SK-N-SH treated with all-trans-retinoic acid at 6 μM for 48 hours (cell line): ENCODE results near the gene CFAP100.

Source experiments
- ATAC-seq: fragments of 200-7000 bp; cut with Tn5 transposase; 3 replicates; pipeline ENCODE4 v1.9.1; 2020; ENCODE audit warnings: mild to moderate bottlenecking, moderate library complexity
- ARNTL ChIP-seq: fragments of 450-650 bp; formaldehyde crosslinking; IDR thresholded peaks from 2 replicates; pipeline ENCODE4 v1.5.0; 2020; ENCODE audit warnings: low read depth, mild to moderate bottlenecking, moderate library complexity, borderline replicate concordance
- BACH2 ChIP-seq: fragments of 250-450 bp; sonication (Bioruptor Pico); IDR thresholded peaks from 2 replicates; pipeline ENCODE4 v1.9.0; 2021; ENCODE audit warnings: mild to moderate bottlenecking, borderline replicate concordance
- CSDC2 ChIP-seq: fragments of 250-450 bp; sonication (Bioruptor Pico); IDR thresholded peaks from 2 replicates; pipeline ENCODE4 v1.5.0; 2020; ENCODE audit warnings: mild to moderate bottlenecking, moderate library complexity
- ESRRG ChIP-seq: fragments of 250-450 bp; sonication (Bioruptor Pico); IDR thresholded peaks from 2 replicates; pipeline ENCODE4 v1.6.1; 2021; ENCODE audit warnings: mild to moderate bottlenecking
- GLIS3 ChIP-seq: fragments of 250-450 bp; sonication (Bioruptor Pico); IDR thresholded peaks from 2 replicates; pipeline ENCODE4 v1.5.0; 2020; ENCODE audit warnings: mild to moderate bottlenecking, moderate library complexity
- ISL1 ChIP-seq: fragments of 250-450 bp; sonication (Bioruptor Pico); IDR thresholded peaks from 2 replicates; pipeline ENCODE4 v2.1.2; 2022; ENCODE audit warnings: mild to moderate bottlenecking, moderate library complexity
- OSR1 ChIP-seq: fragments of 250-450 bp; sonication (Bioruptor Pico); IDR thresholded peaks from 2 replicates; pipeline ENCODE4 v1.8.0; 2022; ENCODE audit warnings: moderate library complexity, mild to moderate bottlenecking, inconsistent platforms
- PPARA ChIP-seq: fragments of 250-450 bp; sonication (Bioruptor Pico); IDR thresholded peaks from 2 replicates; pipeline ENCODE4 v1.5.0; 2020; ENCODE audit warnings: mild to moderate bottlenecking, borderline replicate concordance
- RARB ChIP-seq: fragments of 250-450 bp; sonication (Bioruptor Pico); IDR thresholded peaks from 2 replicates; pipeline ENCODE4 v1.8.0; 2021; ENCODE audit warnings: mild to moderate bottlenecking, moderate library complexity
- SNAI2 ChIP-seq: fragments of 250-450 bp; sonication (Bioruptor Pico); IDR thresholded peaks from 2 replicates; pipeline ENCODE4 v1.5.0; 2020; ENCODE audit warnings: mild to moderate bottlenecking, moderate library complexity
- TCF4 ChIP-seq: fragments of 250-450 bp; sonication (Bioruptor Pico); IDR thresholded peaks from 2 replicates; pipeline ENCODE4 v1.8.0; 2021; ENCODE audit warnings: mild to moderate bottlenecking, moderate library complexity, borderline replicate concordance
- ZFP3 ChIP-seq: fragments of 250-450 bp; sonication (Bioruptor Pico); IDR thresholded peaks from 2 replicates; pipeline ENCODE4 v1.5.0; 2020; ENCODE audit warnings: mild to moderate bottlenecking, moderate library complexity
- ZNF565 ChIP-seq: fragments of 450-650 bp; formaldehyde crosslinking; conservative IDR thresholded peaks from 2 replicates; pipeline ENCODE4 v1.5.0; 2020; ENCODE audit warnings: low read depth, mild to moderate bottlenecking, moderate library complexity
- ZNF70 ChIP-seq: fragments of 450-650 bp; formaldehyde crosslinking; IDR thresholded peaks from 2 replicates; pipeline ENCODE4 v1.5.0; 2020; ENCODE audit warnings: mild to moderate bottlenecking, moderate library complexity
- ZNF8 ChIP-seq: fragments of 450-650 bp; formaldehyde crosslinking; IDR thresholded peaks from 2 replicates; pipeline ENCODE4 v1.5.0; 2020; ENCODE audit warnings: mild to moderate bottlenecking, moderate library complexity
- TF ChIP-seq, protein P1 (sequence below): fragments of 250-450 bp; sonication (Bioruptor Pico); IDR thresholded peaks from 2 replicates; pipeline ENCODE4 v1.5.0; 2020; ENCODE audit warnings: mild to moderate bottlenecking, moderate library complexity
- TF ChIP-seq, protein P2 (sequence below): fragments of 250-450 bp; sonication (Bioruptor Pico); IDR thresholded peaks from 2 replicates; pipeline ENCODE4 v1.8.0; 2020; ENCODE audit warnings: mild to moderate bottlenecking, moderate library complexity, borderline replicate concordance
- TF ChIP-seq, protein P3 (sequence below): fragments of 250-450 bp; sonication (Bioruptor Pico); IDR thresholded peaks from 2 replicates; pipeline ENCODE4 v1.5.1; 2020; ENCODE audit warnings: low read depth, mild to moderate bottlenecking, moderate library complexity
- TF ChIP-seq, protein P4 (sequence below): fragments of 250-450 bp; sonication (Bioruptor Pico); IDR thresholded peaks from 2 replicates; pipeline ENCODE4 v1.5.1; 2021; ENCODE audit warnings: mild to moderate bottlenecking, moderate library complexity
- TF ChIP-seq, protein P5 (sequence below): fragments of 250-450 bp; sonication (Bioruptor Pico); IDR thresholded peaks from 2 replicates; pipeline ENCODE4 v1.8.0; 2021; ENCODE audit warnings: low read depth, mild to moderate bottlenecking, moderate library complexity, borderline replicate concordance

The CFAP100 gene

DNA sequence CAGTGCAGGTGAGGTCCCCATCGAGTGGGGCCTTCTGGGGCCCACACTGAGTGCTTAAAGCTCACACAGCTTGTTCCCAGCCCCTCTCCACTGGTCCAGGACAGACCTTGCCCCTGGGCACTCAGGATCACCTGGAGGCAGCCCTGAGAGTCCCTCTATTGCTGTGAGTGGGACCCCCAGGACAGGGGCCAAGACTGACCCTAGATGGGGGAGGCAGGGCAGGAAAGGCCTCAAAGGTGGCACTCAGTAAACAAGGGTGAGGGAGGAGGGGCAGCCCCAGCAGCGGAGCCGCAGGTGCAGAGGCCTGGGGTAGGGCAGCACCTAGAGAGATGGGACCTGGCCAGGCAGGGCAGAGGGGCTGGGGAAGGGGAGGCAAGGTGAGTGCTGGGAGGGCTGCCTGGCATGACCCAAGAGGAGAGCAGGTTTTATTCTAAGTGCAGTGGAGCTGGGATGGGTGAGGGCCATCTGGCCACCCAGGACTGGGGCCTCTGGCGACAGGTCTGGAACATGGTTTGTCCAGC, 27.9 kb downstream of the CFAP100 start:
- ATAC-seq: no peak
- TF ChIP-seq SNAI2 (CRISPR knock-in tag): no peak
- no peak for TF ChIP-seq ISL1
- no peak for TF ChIP-seq ZNF565 (CRISPR knock-in tag)
- TF ChIP-seq, protein P1, sequence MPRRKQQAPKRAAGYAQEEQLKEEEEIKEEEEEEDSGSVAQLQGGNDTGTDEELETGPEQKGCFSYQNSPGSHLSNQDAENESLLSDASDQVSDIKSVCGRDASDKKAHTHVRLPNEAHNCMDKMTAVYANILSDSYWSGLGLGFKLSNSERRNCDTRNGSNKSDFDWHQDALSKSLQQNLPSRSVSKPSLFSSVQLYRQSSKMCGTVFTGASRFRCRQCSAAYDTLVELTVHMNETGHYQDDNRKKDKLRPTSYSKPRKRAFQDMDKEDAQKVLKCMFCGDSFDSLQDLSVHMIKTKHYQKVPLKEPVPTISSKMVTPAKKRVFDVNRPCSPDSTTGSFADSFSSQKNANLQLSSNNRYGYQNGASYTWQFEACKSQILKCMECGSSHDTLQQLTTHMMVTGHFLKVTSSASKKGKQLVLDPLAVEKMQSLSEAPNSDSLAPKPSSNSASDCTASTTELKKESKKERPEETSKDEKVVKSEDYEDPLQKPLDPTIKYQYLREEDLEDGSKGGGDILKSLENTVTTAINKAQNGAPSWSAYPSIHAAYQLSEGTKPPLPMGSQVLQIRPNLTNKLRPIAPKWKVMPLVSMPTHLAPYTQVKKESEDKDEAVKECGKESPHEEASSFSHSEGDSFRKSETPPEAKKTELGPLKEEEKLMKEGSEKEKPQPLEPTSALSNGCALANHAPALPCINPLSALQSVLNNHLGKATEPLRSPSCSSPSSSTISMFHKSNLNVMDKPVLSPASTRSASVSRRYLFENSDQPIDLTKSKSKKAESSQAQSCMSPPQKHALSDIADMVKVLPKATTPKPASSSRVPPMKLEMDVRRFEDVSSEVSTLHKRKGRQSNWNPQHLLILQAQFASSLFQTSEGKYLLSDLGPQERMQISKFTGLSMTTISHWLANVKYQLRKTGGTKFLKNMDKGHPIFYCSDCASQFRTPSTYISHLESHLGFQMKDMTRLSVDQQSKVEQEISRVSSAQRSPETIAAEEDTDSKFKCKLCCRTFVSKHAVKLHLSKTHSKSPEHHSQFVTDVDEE (CRISPR knock-in tag): no peak
- no peak for TF ChIP-seq CSDC2 (CRISPR knock-in tag)
- no peak for TF ChIP-seq ZNF70 (CRISPR knock-in tag)
- no peak for TF ChIP-seq BACH2 (CRISPR knock-in tag)
- no peak for TF ChIP-seq RARB (CRISPR knock-in tag)
- no peak for TF ChIP-seq GLIS3
- no peak for TF ChIP-seq PPARA (CRISPR knock-in tag)
- TF ChIP-seq, protein P2, sequence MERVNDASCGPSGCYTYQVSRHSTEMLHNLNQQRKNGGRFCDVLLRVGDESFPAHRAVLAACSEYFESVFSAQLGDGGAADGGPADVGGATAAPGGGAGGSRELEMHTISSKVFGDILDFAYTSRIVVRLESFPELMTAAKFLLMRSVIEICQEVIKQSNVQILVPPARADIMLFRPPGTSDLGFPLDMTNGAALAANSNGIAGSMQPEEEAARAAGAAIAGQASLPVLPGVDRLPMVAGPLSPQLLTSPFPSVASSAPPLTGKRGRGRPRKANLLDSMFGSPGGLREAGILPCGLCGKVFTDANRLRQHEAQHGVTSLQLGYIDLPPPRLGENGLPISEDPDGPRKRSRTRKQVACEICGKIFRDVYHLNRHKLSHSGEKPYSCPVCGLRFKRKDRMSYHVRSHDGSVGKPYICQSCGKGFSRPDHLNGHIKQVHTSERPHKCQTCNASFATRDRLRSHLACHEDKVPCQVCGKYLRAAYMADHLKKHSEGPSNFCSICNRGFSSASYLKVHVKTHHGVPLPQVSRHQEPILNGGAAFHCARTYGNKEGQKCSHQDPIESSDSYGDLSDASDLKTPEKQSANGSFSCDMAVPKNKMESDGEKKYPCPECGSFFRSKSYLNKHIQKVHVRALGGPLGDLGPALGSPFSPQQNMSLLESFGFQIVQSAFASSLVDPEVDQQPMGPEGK: no peak
- TF ChIP-seq, protein P3, sequence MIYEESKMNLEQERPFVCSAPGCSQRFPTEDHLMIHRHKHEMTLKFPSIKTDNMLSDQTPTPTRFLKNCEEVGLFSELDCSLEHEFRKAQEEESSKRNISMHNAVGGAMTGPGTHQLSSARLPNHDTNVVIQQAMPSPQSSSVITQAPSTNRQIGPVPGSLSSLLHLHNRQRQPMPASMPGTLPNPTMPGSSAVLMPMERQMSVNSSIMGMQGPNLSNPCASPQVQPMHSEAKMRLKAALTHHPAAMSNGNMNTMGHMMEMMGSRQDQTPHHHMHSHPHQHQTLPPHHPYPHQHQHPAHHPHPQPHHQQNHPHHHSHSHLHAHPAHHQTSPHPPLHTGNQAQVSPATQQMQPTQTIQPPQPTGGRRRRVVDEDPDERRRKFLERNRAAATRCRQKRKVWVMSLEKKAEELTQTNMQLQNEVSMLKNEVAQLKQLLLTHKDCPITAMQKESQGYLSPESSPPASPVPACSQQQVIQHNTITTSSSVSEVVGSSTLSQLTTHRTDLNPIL (CRISPR knock-in tag): no peak
- no peak for TF ChIP-seq TCF4 (CRISPR knock-in tag)
- TF ChIP-seq, protein P4, sequence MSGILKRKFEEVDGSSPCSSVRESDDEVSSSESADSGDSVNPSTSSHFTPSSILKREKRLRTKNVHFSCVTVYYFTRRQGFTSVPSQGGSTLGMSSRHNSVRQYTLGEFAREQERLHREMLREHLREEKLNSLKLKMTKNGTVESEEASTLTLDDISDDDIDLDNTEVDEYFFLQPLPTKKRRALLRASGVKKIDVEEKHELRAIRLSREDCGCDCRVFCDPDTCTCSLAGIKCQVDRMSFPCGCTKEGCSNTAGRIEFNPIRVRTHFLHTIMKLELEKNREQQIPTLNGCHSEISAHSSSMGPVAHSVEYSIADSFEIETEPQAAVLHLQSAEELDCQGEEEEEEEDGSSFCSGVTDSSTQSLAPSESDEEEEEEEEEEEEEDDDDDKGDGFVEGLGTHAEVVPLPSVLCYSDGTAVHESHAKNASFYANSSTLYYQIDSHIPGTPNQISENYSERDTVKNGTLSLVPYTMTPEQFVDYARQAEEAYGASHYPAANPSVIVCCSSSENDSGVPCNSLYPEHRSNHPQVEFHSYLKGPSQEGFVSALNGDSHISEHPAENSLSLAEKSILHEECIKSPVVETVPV (CRISPR knock-in tag): no peak
- no peak for TF ChIP-seq ESRRG (CRISPR knock-in tag)
- TF ChIP-seq, protein P5, sequence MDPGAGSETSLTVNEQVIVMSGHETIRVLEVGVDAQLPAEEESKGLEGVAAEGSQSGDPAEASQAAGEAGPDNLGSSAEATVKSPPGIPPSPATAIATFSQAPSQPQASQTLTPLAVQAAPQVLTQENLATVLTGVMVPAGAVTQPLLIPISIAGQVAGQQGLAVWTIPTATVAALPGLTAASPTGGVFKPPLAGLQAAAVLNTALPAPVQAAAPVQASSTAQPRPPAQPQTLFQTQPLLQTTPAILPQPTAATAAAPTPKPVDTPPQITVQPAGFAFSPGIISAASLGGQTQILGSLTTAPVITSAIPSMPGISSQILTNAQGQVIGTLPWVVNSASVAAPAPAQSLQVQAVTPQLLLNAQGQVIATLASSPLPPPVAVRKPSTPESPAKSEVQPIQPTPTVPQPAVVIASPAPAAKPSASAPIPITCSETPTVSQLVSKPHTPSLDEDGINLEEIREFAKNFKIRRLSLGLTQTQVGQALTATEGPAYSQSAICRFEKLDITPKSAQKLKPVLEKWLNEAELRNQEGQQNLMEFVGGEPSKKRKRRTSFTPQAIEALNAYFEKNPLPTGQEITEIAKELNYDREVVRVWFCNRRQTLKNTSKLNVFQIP (CRISPR knock-in tag): no peak
- TF ChIP-seq, all 23 proteins: peak for 0

DNA sequence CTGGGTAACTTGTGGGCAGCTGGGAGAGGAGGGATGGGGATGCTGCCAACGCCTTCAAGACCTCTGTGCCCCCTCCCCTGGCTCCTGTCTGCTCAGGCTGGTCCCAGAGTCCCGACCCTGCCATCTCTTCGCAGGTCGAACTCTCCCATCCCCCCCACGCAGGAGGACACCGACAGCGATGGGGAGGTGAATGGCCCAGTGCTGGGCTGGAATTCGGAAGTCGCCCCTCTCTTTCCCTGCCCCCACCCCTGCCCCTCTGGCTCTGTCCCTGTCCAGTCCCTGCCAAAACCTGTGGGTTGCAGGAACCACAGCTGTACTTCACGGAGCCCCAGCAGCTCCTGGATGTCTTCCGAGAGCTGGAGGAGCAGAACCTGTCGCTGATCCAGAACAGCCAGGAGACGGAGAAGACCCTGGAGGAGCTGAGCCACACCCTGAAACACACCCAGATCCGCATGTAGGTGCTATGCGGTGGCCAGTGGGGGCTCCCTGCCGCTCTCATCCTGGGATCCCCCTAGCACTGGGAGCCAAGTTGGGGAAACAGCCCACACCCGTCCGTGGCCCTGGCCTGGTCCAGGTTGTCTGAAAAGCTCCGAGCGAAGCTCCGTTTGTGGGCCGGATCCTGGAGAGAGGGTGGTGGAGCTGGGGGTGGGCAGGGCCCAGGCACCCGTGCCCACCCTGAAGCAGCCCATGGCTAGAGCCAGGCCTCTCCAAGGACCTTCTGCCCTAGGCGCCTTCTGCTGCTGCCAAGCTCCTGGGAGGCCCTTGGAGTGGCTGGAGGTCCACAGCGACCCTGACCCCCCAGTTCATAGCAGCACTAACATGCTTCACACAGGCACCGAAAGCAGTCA, 28.7 kb downstream of the CFAP100 start:
- ATAC-seq: no peak
- TF ChIP-seq ARNTL (CRISPR knock-in tag) (no peak), ZNF8 (CRISPR knock-in tag) (no peak), ZFP3 (CRISPR knock-in tag) (no peak), PPARA (CRISPR knock-in tag) (no peak), ZNF70 (CRISPR knock-in tag) (no peak), SNAI2 (CRISPR knock-in tag) (no peak), OSR1 (no peak)
- TF ChIP-seq, protein P3 (CRISPR knock-in tag): no peak
- TF ChIP-seq, protein P1 (CRISPR knock-in tag): no peak
- TF ChIP-seq, protein P2: no peak
- TF ChIP-seq, protein P5 (CRISPR knock-in tag): no peak
